ENCODE measurements around the gene CD46. TPM values are rescaled to one million over a fixed set of nuclear protein-coding genes. Genes with fewer than 3 reads are reported as not detected.
"Not testable (repeated sequence)": the region's sequence is repeated elsewhere in the genome, so short reads cannot be mapped to it uniquely, and the experiment has no call there.

Gene CD46
- total and polyA plus RNA-seq, 7 donors = 18.6 to 143 (median 104) TPM

DNA sequence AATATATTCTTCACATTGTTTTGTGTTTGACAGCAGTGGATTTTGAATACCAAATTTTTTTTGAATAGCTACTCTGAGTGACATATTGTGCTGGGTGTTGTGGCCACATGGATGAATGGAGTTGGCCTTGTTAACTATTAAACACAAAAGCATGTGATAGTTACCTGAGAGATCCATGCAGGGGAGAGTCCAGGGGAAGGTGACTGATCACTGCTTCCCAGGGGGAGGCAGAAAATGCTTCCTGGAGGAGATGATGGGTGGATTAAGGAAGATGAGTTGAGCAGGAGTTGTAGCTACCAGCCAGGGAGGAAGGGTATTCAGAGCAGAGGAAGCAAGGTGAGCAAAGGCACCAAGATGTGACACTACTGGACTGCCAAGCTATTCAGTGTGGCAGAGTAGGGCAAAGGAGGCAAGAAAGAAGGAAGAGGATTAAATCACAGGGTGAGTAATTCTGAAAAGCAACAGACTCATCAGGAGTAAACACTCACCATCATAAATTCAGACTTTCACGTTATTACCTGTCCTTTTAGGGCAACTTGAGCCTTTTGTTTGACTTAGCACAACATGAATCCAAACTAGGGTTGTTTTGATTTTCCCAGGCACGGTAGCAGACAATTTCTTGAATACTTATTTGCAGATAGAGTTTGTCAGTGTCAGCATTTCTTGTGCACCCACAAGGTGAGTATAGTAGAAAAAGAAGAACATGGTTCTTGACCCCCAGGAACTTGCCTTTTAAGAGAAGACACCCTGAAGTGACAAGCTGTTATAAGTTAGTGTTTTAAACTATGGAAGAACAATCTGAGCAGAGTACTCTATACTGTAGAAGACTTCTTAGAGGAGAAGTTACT is 4.2 kb downstream of the CD46 start:
- 9 to 52% methylated on average over 2 of the region's 2 CpGs for WGBS, 2 donors
- no peaks in the 10 kb centered on the region for H3K27me3 ChIP-seq
- H3K27ac ChIP-seq = no peak overlapping the region

DNA sequence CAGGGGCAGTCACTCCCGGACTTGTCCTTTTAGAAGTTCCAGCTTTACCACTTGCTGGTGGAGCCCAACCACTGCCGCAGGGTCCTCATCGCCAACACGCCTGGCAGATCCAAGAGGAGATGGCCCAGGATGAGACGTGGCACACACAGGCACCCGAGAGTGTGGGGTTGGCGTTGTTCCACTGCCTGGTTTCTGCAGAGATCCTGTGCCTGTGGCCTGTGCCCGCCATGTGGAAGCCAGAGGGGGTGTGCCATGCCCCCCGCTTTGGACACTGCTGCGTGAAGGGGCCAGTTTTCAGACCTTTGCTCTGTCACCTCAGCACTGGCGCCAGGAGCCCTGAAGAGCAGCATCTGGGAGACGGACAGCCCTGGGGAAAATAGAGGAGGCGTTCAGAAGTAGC is 10.8 kb downstream of the CD46 start:
- no peak overlapping the region for H3K4me3 ChIP-seq
- DNase-seq = peak; percentile 62
- no peaks in the 10 kb centered on the region for H3K27me3 ChIP-seq
- 95 to 97% methylated on average over 13 of the region's 13 CpGs for WGBS, 2 donors
- H3K9me3 ChIP-seq = no peaks in the 10 kb centered on the region
- H3K27ac ChIP-seq = no peak overlapping the region
- no peak for TF ChIP-seq POLR2AphosphoS5 (IDR thresholded peaks at IDR 0.05)
- TF ChIP-seq POLR2A (IDR thresholded peaks at IDR 0.05) = no peak
- TF ChIP-seq, protein P1, sequence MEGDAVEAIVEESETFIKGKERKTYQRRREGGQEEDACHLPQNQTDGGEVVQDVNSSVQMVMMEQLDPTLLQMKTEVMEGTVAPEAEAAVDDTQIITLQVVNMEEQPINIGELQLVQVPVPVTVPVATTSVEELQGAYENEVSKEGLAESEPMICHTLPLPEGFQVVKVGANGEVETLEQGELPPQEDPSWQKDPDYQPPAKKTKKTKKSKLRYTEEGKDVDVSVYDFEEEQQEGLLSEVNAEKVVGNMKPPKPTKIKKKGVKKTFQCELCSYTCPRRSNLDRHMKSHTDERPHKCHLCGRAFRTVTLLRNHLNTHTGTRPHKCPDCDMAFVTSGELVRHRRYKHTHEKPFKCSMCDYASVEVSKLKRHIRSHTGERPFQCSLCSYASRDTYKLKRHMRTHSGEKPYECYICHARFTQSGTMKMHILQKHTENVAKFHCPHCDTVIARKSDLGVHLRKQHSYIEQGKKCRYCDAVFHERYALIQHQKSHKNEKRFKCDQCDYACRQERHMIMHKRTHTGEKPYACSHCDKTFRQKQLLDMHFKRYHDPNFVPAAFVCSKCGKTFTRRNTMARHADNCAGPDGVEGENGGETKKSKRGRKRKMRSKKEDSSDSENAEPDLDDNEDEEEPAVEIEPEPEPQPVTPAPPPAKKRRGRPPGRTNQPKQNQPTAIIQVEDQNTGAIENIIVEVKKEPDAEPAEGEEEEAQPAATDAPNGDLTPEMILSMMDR (IDR thresholded peaks at IDR 0.05) = no peak
- no peak for TF ChIP-seq EP300 (IDR thresholded peaks at IDR 0.05)
- H3K36me3 ChIP-seq = peaks cover 0 to 82% (median 32%) of the 10 kb centered on the region in 4 donors
- intact Hi-C loops (cut with DNase I) = no loop called here
- H3K4me1 ChIP-seq = no peaks in the 10 kb centered on the region

More for the DNA sequence above, 4.2 kb downstream of the CD46 start:
- Histone ChIP-seq H3K4me3 (no peak overlapping the region), H3K4me1 (peaks cover 0 to 43% (median 38%) of the 10 kb centered on the region in 4 donors), H3K36me3 (peaks cover 0 to 41% (median 15%) of the 10 kb centered on the region in 4 donors), H3K9me3 (no peaks in the 10 kb centered on the region)
- intact Hi-C loops (cut with DNase I) = no loop called here
- TF ChIP-seq POLR2AphosphoS5 (IDR thresholded peaks at IDR 0.05) = no peak
- TF ChIP-seq POLR2A (IDR thresholded peaks at IDR 0.05) = no peak
- TF ChIP-seq, protein P1 (IDR thresholded peaks at IDR 0.05) = no peak
- no peak for TF ChIP-seq EP300 (IDR thresholded peaks at IDR 0.05)
- DNase-seq = no peak

DNA sequence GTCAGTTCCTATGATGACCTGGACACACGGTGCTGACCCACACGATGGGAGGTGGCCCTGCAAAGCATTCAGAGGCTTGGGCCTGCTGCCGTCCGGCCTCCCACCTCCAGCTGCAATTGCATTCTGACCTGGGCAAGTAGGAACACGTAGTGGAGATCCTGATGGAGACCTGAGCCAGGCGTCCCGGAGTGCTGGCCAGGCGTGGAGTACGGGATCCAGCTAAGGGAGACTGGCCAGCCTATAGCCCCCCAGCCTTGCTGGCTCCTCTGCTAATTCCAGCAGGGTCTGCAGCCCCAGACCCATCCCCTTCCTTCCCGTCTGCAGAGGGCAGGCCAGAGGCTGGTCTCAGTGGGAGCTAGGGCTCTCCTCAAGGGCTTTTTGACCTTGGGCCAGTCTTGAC is 11.2 kb downstream of the CD46 start:
- TF ChIP-seq POLR2AphosphoS5 (IDR thresholded peaks at IDR 0.05) (no peak), EP300 (IDR thresholded peaks at IDR 0.05) (no peak), POLR2A (IDR thresholded peaks at IDR 0.05) (no peak)
- TF ChIP-seq, protein P1 (IDR thresholded peaks at IDR 0.05) = no peak
- peaks cover 0 to 77% (median 30%) of the 10 kb centered on the region in 4 donors for H3K36me3 ChIP-seq
- 96 to 97% methylated on average over 10 of the region's 10 CpGs for WGBS, 2 donors
- no peak overlapping the region for H3K27ac ChIP-seq
- DNase-seq = no peak
- H3K4me1 ChIP-seq = no peaks in the 10 kb centered on the region
- intact Hi-C loops (cut with DNase I) = no loop called here
- no peak overlapping the region for H3K4me3 ChIP-seq
- no peaks in the 10 kb centered on the region for H3K9me3 ChIP-seq
- H3K27me3 ChIP-seq = no peaks in the 10 kb centered on the region

DNA sequence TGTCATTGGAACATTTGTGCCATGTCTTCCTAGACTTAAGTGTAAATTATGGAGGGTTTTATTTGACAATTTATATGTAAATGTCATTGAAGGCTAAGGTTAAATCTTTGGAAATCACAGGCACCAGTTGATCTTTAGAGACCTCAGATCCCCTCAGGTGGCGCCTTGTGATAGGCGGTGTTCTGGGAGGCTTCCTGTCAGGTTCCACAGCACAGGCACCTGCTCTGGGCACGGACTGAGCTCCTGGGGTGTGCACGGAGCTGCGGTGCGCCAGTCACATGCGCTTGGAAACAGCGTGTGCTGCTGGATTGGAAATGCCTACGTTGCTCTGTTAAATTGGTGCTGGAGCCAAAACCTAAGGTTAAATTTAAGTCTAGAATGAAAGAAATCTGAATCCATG is 12.1 kb downstream of the CD46 start:
- TF ChIP-seq POLR2A (IDR thresholded peaks at IDR 0.05) (no peak), EP300 (IDR thresholded peaks at IDR 0.05) (no peak), POLR2AphosphoS5 (IDR thresholded peaks at IDR 0.05) (no peak)
- H3K4me1 ChIP-seq = no peaks in the 10 kb centered on the region
- no peaks in the 10 kb centered on the region for H3K27me3 ChIP-seq
- no peaks in the 10 kb centered on the region for H3K9me3 ChIP-seq
- peaks cover 0 to 77% (median 30%) of the 10 kb centered on the region in 4 donors for H3K36me3 ChIP-seq
- H3K27ac ChIP-seq = no peak overlapping the region
- WGBS, 2 donors = 86 to 93% methylated on average over 9 of the region's 9 CpGs
- no peak overlapping the region for H3K4me3 ChIP-seq
- intact Hi-C loops (cut with DNase I) = no loop called here
- DNase-seq = no peak

DNA sequence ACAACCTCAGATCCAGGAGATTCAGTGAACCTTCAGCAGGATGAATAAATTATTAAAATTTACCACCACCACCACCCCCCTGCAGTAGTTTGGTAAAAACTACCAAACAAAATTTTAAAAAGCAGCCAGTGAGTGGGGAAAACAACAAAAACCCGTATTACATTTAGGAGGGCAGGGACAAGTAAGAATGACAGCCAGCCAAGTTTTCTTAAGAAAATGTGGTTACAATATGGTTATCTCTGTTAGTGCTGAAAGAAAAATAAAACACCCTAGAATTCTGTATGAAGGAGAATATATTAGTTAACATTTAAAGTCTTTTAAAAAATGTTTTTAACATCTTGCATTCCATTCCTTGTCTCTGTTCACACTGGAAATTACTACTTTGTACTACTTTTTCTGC is 14.7 kb downstream of the CD46 start:
- TF ChIP-seq POLR2A (IDR thresholded peaks at IDR 0.05) (no peak), POLR2AphosphoS5 (IDR thresholded peaks at IDR 0.05) (no peak), EP300 (IDR thresholded peaks at IDR 0.05) (no peak)
- TF ChIP-seq, protein P1 (IDR thresholded peaks at IDR 0.05) = no peak
- Histone ChIP-seq H3K9me3 (no peaks in the 10 kb centered on the region), H3K27ac (no peak overlapping the region), H3K36me3 (peaks cover 0 to 67% (median 21%) of the 10 kb centered on the region in 4 donors), H3K27me3 (no peaks in the 10 kb centered on the region), H3K4me3 (no peak overlapping the region), H3K4me1 (no peaks in the 10 kb centered on the region)
- DNase-seq = no peak
- WGBS, 2 donors = 88 to 92% methylated on average over 1 of the region's 1 CpG
- intact Hi-C loops (cut with DNase I) = no loop called here

DNA sequence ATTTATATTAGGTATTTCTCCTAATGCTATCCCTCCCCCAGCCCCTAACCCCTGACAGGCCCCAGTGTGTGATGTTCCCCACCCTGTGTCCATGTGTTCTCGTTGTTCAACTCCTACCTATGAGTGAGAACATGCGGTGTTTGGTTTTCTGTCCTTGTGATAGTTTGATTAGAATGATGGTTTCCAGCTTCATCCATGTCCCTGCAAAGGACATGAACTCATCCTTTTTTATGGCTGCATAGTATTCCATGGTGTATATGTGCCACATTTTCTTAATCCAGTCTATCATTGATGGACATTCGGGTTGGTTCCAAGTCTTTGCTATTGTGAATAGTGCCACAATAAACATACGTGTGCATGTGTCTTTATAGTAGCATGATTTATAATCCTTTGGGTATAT is 18.7 kb downstream of the CD46 start:
- DNase-seq; H3K27me3 ChIP-seq; intact Hi-C loops (cut with DNase I); H3K4me1 ChIP-seq; H3K9me3 ChIP-seq; H3K27ac ChIP-seq; H3K4me3 ChIP-seq: not testable (repeated sequence)
- whole genome bisulfite sequencing, 2 donors = 92 to 96% methylated on average over 3 of the region's 4 CpGs
- H3K36me3 ChIP-seq = peaks cover 0 to 48% (median 6%) of the 10 kb centered on the region in 4 donors

DNA sequence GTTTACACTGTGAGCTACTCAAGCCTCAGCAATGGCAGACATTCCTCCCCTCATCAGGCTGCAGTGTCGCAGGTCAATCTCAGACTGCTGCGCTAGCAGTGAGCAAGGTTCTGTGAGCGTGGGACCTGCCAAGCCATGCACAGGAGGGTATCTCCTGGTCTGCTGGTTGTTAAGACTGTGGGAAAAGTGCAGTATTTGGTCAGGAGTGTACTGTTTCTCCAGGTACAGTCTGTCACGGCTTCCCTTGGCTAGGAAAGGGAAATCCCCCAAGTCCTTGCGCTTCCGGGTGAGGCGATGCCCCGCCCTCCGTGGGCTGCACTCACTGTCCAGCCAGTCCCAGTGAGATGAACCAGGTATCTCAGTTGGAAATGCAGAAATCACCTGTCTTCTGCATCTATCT is 24.2 kb downstream of the CD46 start:
- intact Hi-C loops (cut with DNase I); H3K4me3 ChIP-seq; H3K27me3 ChIP-seq; DNase-seq; H3K27ac ChIP-seq; H3K4me1 ChIP-seq; H3K9me3 ChIP-seq: not testable (repeated sequence)
- WGBS, 2 donors = 78% methylated on average over 9 of the region's 9 CpGs
- peaks cover 4 to 40% (median 10%) of the 10 kb centered on the region in 4 donors for H3K36me3 ChIP-seq

DNA sequence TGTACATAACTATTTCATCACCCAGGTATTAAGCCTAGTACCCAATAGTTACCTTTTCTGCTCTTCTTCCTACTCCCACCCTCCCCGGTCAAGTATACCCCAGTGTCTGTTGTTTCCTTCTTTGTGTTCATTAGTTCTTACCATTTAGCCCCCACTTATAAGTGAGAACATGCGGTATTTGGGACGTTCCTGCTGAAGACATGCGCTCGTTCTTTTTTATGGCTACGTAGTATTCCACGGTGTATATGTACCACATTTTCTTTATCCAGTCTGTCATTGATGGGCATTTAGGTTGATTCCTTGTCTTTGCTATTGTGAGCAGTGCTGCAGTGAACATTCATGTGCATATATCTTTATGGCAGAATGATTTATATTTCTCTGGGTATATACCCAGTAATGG is 25.6 kb downstream of the CD46 start:
- 99% methylated on average over 7 of the region's 7 CpGs for WGBS, 2 donors
- intact Hi-C loops (cut with DNase I); H3K4me3 ChIP-seq; H3K27me3 ChIP-seq; H3K9me3 ChIP-seq; H3K4me1 ChIP-seq; DNase-seq; H3K27ac ChIP-seq: not testable (repeated sequence)
- H3K36me3 ChIP-seq = peaks cover 4 to 35% (median 10%) of the 10 kb centered on the region in 4 donors

Data from sigmoid colon (tissue), 7 donors.